GM19372 (cell line): ENCODE measurements around the gene GAB1.
"Not testable (repeated sequence)": the region's sequence is repeated elsewhere in the genome, so short reads cannot be mapped to it uniquely, and the experiment has no call there.

ENCODE experiments used
- ATAC-seq: cut with Tn5 transposase; IDR thresholded peaks from one replicate; pipeline ENCODE4 v1.9.1; 2021; ENCODE audit warnings: mild to moderate bottlenecking, low read depth, moderate library complexity; ENCODE audit not compliant: unreplicated experiment

GAB1 gene

DNA sequence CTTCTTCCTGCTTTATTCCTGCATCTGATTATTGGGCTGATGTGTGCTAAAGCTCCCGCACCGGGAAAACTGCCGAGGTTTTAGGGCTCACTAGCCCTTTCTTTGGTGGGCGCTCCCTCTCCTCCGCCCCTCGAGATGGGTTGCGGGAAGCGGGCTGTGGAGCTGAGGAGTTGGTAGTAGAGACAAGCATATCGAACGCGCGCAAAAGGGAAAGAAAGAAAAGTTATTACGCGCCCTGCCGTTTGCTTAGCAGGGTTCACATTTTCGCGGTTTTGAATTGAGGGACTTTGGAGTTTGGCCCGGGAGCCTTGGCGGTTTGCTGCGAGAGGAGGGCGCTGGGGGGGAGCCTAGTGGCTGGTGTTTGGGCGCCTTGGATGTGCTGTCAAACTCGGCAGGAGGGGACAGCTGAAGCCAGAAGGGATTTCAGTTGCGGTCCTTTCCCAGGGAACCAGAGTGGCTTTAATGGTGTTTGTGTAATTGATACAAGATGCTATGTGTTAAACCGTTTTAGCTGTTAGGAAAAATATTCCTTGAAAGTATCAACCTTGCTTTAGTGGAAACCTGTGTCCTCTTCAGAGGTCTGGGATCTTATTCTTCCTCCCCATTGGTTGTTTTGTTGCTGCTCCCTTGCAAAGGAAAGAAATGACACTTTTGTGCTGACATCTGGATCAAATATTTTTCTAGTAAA, 1.1 kb downstream of the GAB1 start:
- ATAC-seq = no peak

GRCh38 chr4:143338313-143338712, 1.6 kb downstream of the GAB1 start:
- ATAC-seq = no peak

DNA sequence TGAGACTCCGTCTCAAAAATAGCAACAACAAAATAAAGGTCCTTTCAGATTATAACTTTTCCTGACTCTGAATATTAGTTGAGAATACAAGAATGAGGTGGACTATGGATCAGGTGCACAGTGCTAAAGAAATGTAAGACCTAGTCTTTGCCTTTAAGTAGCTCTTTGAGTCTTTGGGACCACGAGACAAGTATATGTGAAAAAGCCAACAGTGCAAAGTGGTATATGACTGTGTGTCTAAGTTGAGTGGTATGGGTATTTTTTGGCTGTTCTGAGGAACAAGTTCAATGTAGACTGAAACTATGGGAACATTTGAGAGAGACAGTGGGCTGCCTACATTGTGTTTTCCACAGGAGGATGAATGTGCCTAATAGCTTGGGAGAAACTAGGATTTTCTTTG, 2.8 kb downstream of the GAB1 start:
- no peak for ATAC-seq

DNA sequence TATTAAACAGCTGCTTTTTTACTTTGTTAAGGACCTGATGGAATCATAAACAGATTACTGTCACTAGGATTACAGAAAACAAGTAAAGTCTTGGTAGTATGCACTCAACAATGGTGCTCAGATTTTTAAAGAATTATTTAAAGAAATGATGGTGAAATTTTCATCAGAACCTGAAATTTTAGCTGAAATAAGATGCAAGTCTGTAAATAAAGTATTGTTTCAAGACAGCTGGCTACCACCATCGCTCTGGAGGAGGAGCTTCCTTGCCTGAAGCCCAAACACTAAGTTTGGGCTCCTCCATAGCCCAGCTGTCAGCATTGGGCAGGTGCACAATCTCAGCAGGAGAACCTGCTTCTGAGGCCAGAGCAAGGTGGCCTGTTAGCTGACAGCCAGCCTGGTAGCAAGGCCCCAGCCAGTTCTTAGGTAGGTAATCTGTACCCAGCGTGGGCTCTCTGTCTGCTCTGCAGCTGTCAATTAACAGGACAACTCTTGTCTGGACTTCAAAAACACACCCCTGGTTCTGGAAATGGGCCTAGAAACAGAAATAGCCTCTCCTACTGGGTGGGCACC, 4.6 kb downstream of the GAB1 start:
- no peak for ATAC-seq

- no peak for ATAC-seq
Measured at GRCh38 chr4:143343276-143343831, 6.7 kb downstream of the GAB1 start.

DNA sequence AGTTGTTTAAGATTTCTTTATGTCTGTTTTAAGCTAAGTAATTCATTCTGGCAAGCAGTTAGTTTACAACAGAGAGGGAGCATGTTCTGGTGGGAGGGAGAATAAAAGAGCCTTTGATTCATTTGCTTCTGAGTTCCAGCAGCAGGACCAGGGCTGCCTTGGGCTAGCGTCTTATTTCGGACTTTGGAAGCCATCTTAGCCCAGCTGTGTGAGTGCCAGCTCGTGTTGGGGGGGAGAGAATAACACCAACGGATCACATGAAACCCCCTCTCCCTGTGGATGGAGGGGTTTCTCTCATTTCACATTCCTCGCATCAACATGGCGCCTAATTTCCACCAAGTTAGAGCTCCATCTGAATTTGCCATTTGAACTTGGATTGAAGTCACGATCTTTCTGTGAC, 7.4 kb downstream of the GAB1 start:
- no peak for ATAC-seq

- no peak for ATAC-seq
Measured at GRCh38 chr4:143344774-143345173, 8.1 kb downstream of the GAB1 start.

- no peak for ATAC-seq
Measured at GRCh38 chr4:143345356-143345755, 8.7 kb downstream of the GAB1 start.

- ATAC-seq = no peak
Measured at GRCh38 chr4:143346206-143346605, 9.5 kb downstream of the GAB1 start.

- ATAC-seq = no peak
Measured at GRCh38 chr4:143347484-143348111, 10.9 kb downstream of the GAB1 start.

- no peak for ATAC-seq
Measured at GRCh38 chr4:143348233-143349077, 11.8 kb downstream of the GAB1 start.

DNA sequence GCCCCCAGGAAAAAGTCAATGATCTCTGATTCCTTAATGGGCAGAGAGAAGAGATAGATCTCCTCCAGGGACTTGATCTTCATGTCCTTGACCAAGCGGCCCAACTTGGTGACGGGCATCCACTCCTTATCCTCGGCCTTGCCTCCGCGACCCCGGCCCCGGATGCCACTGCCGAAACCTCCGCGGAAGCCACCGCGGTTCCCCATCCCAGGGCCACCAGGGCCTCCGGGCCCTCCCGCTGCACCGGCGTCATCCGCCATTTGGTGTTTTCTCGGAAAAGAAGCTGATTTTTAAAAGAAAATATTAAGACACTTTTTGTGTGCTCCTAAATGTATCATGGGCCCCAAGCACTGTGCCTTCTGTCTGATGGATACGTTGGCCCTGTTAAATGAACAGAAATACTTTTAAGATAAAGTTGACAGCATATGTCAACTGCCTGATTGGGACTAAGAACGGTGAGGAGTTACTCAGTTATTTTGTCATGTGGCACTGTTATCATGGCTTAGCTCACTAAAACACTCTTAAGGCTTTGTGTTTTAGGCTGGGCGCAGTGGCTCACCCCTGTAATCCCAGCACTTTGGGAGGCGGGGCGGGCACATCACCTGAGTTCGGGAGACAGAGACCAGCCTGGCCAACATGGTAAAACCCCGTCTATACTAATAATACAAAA, 13.3 kb downstream of the GAB1 start:
- ATAC-seq = not testable (repeated sequence)

DNA sequence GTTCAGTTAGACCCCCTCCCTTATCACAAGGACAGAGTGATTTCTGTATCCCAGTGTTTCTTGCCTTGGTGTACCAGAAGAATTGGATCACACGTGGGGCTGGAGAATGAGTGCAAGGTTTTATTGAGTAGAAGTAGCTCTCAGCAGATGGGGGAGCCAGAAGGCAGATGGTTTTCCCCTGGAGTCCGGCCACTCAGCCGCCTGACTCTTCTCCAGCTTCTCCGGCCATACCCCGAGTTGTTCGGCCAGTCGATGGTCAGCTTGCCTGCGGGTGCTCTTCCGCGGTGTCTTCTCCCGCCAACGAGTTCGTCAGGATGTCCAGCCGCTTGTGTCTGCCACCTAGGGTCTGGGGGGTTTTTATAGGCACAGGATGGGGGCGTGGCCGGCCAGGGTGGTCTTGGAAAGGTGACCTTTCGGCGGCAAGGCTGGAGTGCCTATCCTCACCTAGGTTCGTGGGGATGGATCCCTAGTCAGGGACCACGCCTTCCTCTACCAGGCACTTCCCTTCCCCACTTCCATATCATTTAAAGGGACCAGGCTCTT, 14.5 kb downstream of the GAB1 start:
- ATAC-seq = no peak

DNA sequence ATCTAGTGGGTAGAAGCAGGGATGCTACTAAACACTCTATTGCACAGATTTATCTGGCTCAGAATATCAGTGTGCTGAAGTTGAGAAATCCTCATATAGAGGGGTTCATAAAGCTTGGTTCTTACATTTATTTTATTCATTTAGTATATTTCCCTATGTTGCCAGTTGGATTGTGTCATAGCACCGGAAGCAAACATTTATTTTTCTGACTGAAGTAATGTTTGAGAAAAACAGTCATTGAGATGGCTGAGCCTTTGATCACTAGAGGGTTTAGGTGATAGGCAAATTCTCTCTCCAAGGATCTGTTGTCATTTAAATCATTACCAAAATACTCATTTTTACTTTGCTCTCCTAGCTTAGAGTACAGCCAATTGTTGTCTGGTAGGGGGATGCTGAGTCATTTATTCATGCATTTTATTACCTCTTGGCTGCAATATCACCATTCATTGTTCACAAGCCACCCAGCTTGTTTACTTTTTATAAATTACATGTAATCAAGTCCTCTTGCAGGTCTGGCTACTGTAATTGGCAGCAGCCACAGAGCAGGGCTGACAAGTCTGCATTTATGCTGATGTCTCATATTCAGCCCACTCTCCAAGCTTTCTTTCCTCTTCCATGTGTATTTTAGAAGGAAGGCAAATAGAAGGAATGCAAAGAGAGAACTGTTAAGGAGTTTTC, 15.2 kb downstream of the GAB1 start:
- ATAC-seq = no peak

- no peak for ATAC-seq
Measured at GRCh38 chr4:143352720-143353119, 16.0 kb downstream of the GAB1 start.

DNA sequence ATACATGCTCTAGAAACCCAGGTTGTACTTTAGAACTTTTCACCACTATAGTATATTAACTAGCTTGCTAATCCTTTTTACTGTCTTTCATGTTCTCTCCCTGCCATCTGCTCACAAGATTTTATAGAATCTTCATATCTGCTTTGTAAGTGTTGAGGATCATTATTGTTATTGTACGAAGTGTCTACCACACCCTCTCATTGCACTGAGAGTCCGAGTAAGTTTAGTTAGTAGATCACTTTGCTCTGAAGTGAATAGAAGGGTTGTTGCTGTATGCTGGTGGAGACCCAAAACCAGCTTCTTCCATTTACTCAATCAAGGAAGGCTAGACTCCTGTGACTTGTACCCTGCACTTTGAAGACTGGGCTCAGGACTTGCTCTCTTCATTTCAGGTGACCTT, 17.1 kb downstream of the GAB1 start:
- no peak for ATAC-seq

- peak; percentile 28 for ATAC-seq
Measured at GRCh38 chr4:143354990-143355389, 18.3 kb downstream of the GAB1 start.

DNA sequence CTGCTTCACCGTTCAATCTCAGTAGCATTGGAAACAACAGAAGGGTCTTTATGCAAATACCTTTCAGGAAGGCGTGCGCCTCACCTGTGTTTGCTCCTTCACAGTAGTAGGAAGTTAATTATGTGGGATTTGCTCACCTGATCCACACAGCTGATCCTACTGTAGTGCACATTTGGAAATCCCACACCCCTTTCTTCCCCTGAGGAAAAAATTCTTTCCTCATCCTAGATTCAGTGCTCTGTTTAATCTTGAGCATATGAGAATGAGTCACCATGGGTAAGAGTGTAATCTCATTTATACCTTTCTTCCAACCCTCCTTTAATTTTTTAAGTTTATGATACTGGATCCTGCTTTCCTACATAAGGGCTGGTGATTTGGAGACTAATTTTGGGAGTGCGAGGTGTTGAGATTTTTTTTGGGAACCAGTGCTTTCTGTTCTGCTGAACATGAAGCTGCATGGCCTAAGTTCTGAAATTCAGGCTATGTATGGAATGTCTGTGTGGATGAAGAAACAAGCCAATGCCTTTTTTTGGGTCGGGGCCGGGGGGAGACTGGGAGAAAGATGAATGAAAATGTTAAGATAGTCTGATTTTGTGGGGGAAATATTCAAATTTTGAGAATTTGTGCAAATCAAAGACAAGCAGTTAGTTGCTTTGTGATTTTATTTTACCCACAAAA, 19.0 kb downstream of the GAB1 start:
- ATAC-seq = no peak

- ATAC-seq = no peak
Measured at GRCh38 chr4:143356493-143356892, 19.8 kb downstream of the GAB1 start.
